ENCODE measurements around the gene STK32C.

STK32C gene

GRCh38 chr10:132334631-132335188 lies 27.0 kb upstream of the STK32C start:
- TF ChIP-seq CTCF (conservative IDR thresholded peaks at IDR 0.05; ENCODE audit: control insufficient read depth, insufficient read depth, low read depth, low read length): no peak
- no peak for DNase-seq (ENCODE audit: low read depth)

GRCh38 chr10:132333386-132333785 lies 25.6 kb upstream of the STK32C start:
- TF ChIP-seq CTCF (conservative IDR thresholded peaks at IDR 0.05; ENCODE audit: control insufficient read depth, insufficient read depth, low read depth, low read length): no peak
- no peak for DNase-seq (ENCODE audit: low read depth)
- no peak overlapping the region for H3K4me3 ChIP-seq (ENCODE audit: control insufficient read depth, low read depth, low read length)

More at GRCh38 chr10:132334631-132335188, 27.0 kb upstream of the STK32C start:
- no peak overlapping the region for H3K4me3 ChIP-seq (ENCODE audit: control insufficient read depth, low read depth, low read length)

GRCh38 chr10:132332433-132332754 lies 24.6 kb upstream of the STK32C start:
- no peak for TF ChIP-seq CTCF (conservative IDR thresholded peaks at IDR 0.05; ENCODE audit: control insufficient read depth, insufficient read depth, low read depth, low read length)
- no peak for DNase-seq (ENCODE audit: low read depth)
- peak overlapping the region; percentile 78 for H3K4me3 ChIP-seq (ENCODE audit: control insufficient read depth, low read depth, low read length)

GRCh38 chr10:132331601-132332432 lies 24.1 kb upstream of the STK32C start, which contains the start of gene LRRC27:
LRRC27 (plus strand) TSS chr10:132332193; CDS start chr10:132333525, 1,332 bp downstream.
- peak within 1 kb of the TSS; percentile 99 for H3K4me3 ChIP-seq (ENCODE audit: control insufficient read depth, low read depth, low read length)
- DNase-seq (ENCODE audit: low read depth): peak; percentile 95
- no peak for TF ChIP-seq CTCF (conservative IDR thresholded peaks at IDR 0.05; ENCODE audit: control insufficient read depth, insufficient read depth, low read depth, low read length)

- DNase-seq (ENCODE audit: low read depth): no peak
- peak overlapping the region; percentile 99 for H3K4me3 ChIP-seq (ENCODE audit: control insufficient read depth, low read depth, low read length)
- TF ChIP-seq CTCF (conservative IDR thresholded peaks at IDR 0.05; ENCODE audit: control insufficient read depth, insufficient read depth, low read depth, low read length): no peak
These were observed 22.7 kb upstream of the STK32C start for GRCh38 chr10:132330486-132330833.

GRCh38 chr10:132329565-132330485 lies 22.1 kb upstream of the STK32C start:
- peak; percentile 63 for DNase-seq (ENCODE audit: low read depth)
- H3K4me3 ChIP-seq (ENCODE audit: control insufficient read depth, low read depth, low read length): peak overlapping the region; percentile 99
- no peak for TF ChIP-seq CTCF (conservative IDR thresholded peaks at IDR 0.05; ENCODE audit: control insufficient read depth, insufficient read depth, low read depth, low read length)

Data from fibroblast of mammary gland (primary cell).